ENCODE results near the gene ARMC2. TPM values are rescaled to one million over a fixed set of nuclear protein-coding genes. Genes with fewer than 3 reads are reported as not detected.
"Not testable (repeated sequence)": the region's sequence is repeated elsewhere in the genome, so short reads cannot be mapped to it uniquely, and the experiment has no call there.

Gene ARMC2
- total RNA-seq, 1 donor from 2014 or later: 6.9 TPM

GRCh38 chr6:108921547-108922361 lies 73.5 kb downstream of the ARMC2 start:
- H3K4me1 Mint-ChIP-seq (ENCODE audit: low read depth, unreplicated experiment): no peaks in the 10 kb centered on the region
- no peak overlapping the region for H3K4me3 Mint-ChIP-seq (ENCODE audit: unreplicated experiment)
- DNase-seq: no peak
- no peak overlapping the region for H3K27ac Mint-ChIP-seq (ENCODE audit: unreplicated experiment)
- H3K9me3 Mint-ChIP-seq (ENCODE audit: unreplicated experiment): peaks cover 2% of the 10 kb centered on the region
- peaks cover 3% of the 10 kb centered on the region for H3K36me3 Mint-ChIP-seq (ENCODE audit: unreplicated experiment)
- H3K27me3 Mint-ChIP-seq (ENCODE audit: unreplicated experiment): peaks cover 8% of the 10 kb centered on the region
- TF ChIP-seq, protein P1, sequence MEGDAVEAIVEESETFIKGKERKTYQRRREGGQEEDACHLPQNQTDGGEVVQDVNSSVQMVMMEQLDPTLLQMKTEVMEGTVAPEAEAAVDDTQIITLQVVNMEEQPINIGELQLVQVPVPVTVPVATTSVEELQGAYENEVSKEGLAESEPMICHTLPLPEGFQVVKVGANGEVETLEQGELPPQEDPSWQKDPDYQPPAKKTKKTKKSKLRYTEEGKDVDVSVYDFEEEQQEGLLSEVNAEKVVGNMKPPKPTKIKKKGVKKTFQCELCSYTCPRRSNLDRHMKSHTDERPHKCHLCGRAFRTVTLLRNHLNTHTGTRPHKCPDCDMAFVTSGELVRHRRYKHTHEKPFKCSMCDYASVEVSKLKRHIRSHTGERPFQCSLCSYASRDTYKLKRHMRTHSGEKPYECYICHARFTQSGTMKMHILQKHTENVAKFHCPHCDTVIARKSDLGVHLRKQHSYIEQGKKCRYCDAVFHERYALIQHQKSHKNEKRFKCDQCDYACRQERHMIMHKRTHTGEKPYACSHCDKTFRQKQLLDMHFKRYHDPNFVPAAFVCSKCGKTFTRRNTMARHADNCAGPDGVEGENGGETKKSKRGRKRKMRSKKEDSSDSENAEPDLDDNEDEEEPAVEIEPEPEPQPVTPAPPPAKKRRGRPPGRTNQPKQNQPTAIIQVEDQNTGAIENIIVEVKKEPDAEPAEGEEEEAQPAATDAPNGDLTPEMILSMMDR (IDR thresholded peaks at IDR 0.05; ENCODE audit: partially characterized antibody, unreplicated experiment): no peak

GRCh38 chr6:108922499-108922898 lies 74.3 kb downstream of the ARMC2 start:
- Mint-ChIP-seq H3K4me1 (ENCODE audit: low read depth, unreplicated experiment) (no peaks in the 10 kb centered on the region), H3K4me3 (ENCODE audit: unreplicated experiment) (no peak overlapping the region), H3K9me3 (ENCODE audit: unreplicated experiment) (peaks cover 2% of the 10 kb centered on the region), H3K27me3 (ENCODE audit: unreplicated experiment) (peaks cover 8% of the 10 kb centered on the region), H3K27ac (ENCODE audit: unreplicated experiment) (no peak overlapping the region), H3K36me3 (ENCODE audit: unreplicated experiment) (no peaks in the 10 kb centered on the region)
- TF ChIP-seq, protein P1 (IDR thresholded peaks at IDR 0.05; ENCODE audit: partially characterized antibody, unreplicated experiment): no peak
- DNase-seq: no peak

DNA sequence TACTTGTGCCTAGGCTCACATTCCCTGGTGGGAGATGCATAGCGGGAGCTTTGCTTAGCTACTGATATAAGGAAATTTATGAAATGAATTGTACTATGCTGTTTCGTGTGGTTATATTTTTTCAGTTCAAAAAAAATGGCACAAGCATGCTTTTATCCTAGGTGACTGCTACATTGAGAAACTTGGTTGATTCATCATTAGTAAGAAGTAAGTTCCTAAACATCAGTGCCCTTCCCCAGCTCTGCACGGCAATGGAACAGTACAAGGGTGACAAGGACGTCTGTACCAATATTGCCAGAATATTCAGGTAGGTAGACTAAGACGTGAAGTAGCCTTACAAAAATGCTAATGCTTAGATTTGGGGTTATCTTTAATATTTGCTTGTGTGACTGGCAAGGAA lies 79.7 kb downstream of the ARMC2 start:
- TF ChIP-seq, protein P1 (IDR thresholded peaks at IDR 0.05; ENCODE audit: partially characterized antibody, unreplicated experiment): no peak
- H3K27ac Mint-ChIP-seq (ENCODE audit: unreplicated experiment): no peak overlapping the region

DNA sequence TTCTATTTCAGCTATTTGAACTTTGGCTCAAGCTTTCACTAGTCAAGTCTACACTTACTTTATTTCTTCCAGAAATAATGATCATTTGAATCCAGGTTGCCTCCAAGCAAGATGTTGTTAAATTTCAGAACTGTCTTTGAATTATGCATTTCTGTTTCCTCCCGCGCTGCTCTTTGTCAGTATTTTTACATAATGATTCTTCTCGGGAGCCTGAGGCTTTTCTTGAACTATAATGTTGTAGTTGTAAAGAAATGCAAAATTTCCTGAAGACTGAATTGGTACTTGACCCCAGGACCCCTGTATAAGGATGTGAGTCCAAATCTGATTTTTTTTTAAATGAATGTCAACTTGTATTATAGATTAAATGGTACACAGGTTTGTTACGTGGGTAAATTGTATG lies 80.4 kb downstream of the ARMC2 start:
- no peak for DNase-seq
- TF ChIP-seq, protein P1 (IDR thresholded peaks at IDR 0.05; ENCODE audit: partially characterized antibody, unreplicated experiment): no peak
- Mint-ChIP-seq H3K4me1 (ENCODE audit: low read depth, unreplicated experiment) (no peaks in the 10 kb centered on the region), H3K27ac (ENCODE audit: unreplicated experiment) (no peak overlapping the region), H3K27me3 (ENCODE audit: unreplicated experiment) (peaks cover 4% of the 10 kb centered on the region), H3K9me3 (ENCODE audit: unreplicated experiment) (no peaks in the 10 kb centered on the region), H3K36me3 (ENCODE audit: unreplicated experiment) (no peaks in the 10 kb centered on the region), H3K4me3 (ENCODE audit: unreplicated experiment) (no peak overlapping the region)

More for the DNA sequence above, 79.7 kb downstream of the ARMC2 start:
- Mint-ChIP-seq H3K4me3 (ENCODE audit: unreplicated experiment) (no peak overlapping the region), H3K36me3 (ENCODE audit: unreplicated experiment) (no peaks in the 10 kb centered on the region), H3K27me3 (ENCODE audit: unreplicated experiment) (peaks cover 4% of the 10 kb centered on the region), H3K9me3 (ENCODE audit: unreplicated experiment) (no peaks in the 10 kb centered on the region), H3K4me1 (ENCODE audit: low read depth, unreplicated experiment) (no peaks in the 10 kb centered on the region)
- no peak for DNase-seq

- not testable (repeated sequence) for H3K4me1 Mint-ChIP-seq (ENCODE audit: low read depth, unreplicated experiment); H3K27ac Mint-ChIP-seq (ENCODE audit: unreplicated experiment); H3K4me3 Mint-ChIP-seq (ENCODE audit: unreplicated experiment); DNase-seq; H3K9me3 Mint-ChIP-seq (ENCODE audit: unreplicated experiment); H3K27me3 Mint-ChIP-seq (ENCODE audit: unreplicated experiment); H3K36me3 Mint-ChIP-seq (ENCODE audit: unreplicated experiment)
These were observed 82.9 kb downstream of the ARMC2 start for GRCh38 chr6:108931090-108931489.

Measured in glutamatergic neuron (in vitro differentiated cells).